ENCODE measurements around the gene ZGRF1.
"Not testable (repeated sequence)": the region's sequence is repeated elsewhere in the genome, so short reads cannot be mapped to it uniquely, and the experiment has no call there.

ZGRF1 gene

DNA sequence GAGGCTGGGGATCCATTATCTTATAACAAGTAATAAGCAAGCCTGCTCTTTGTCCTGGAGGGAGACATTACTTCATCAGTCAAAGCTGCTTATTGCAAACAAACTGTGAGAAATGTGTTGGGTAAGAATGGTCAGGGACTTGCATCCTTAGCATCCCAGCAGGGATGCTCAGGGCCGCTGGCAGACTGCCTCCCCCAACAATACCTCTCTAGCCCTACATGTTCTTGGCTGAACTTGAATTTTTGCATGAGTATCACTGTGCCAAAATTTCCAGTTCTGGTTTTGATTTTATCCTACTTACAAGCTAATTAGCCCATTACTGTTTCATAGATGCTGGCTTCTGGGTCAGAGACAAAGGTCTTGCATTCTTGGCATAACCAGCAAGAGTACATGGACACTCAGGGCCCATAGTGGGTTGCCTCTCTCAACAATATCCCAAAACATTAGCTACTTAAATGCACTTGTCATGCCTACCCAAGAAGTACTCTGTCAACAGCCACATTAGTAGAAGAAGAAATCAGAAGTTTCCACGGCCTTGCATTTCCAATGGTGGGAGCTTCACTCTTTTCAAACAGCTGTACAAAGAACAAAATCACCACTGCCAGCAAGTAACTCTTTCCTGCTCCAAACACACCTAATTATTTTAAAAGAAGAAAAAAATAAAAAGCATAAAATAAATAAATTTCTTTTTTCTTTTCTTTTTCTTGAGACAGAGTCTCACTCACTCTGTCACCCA is 78.9 kb downstream of the ZGRF1 start:
- no peaks in the 10 kb centered on the region for H3K79me2 ChIP-seq (ENCODE audit: insufficient read depth, low read depth)
- H2AFZ ChIP-seq (ENCODE audit: low read depth), result no peak overlapping the region
- H3K4me2 ChIP-seq, result no peak overlapping the region
- H3K4me3 ChIP-seq (IDR thresholded peaks at IDR 0.05; ENCODE audit: insufficient read depth, low read depth, low read length), result no peak overlapping the region
- H3K36me3 ChIP-seq (ENCODE audit: insufficient read depth), result no peaks in the 10 kb centered on the region
- H3K27ac ChIP-seq, result no peak overlapping the region
- no peaks in the 10 kb centered on the region for H3K4me1 ChIP-seq (ENCODE audit: low read depth, poor library complexity, severe bottlenecking)
- no peaks in the 10 kb centered on the region for H3K27me3 ChIP-seq (ENCODE audit: insufficient read depth, low read depth)
- TF ChIP-seq CTCF (conservative IDR thresholded peaks at IDR 0.05; ENCODE audit: low read depth, low read length), result no peak
- no peaks in the 10 kb centered on the region for H4K20me1 ChIP-seq (ENCODE audit: insufficient read depth)
- no peak overlapping the region for H3K9ac ChIP-seq

DNA sequence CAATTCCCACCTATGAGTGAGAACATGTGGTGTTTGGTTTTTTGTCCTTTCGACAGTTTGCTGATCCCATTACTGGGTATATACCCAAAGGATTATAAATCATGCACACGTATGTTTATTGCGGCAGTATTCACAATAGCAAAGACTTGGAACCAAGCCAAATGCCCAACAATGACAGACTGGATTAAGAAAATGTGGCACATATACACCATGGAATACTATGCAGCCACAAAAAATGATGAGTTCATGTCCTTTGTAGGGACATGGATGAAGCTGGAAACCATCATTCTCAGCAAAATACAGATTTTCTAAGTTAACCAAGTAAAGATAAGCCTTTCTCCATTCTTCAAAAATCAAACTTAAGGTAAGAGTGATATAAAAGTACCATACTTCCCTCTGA is 82.4 kb downstream of the ZGRF1 start:
- not testable (repeated sequence) for H3K36me3 ChIP-seq (ENCODE audit: insufficient read depth); H3K27ac ChIP-seq; H3K4me1 ChIP-seq (ENCODE audit: low read depth, poor library complexity, severe bottlenecking); H3K27me3 ChIP-seq (ENCODE audit: insufficient read depth, low read depth); H3K4me3 ChIP-seq (IDR thresholded peaks at IDR 0.05; ENCODE audit: insufficient read depth, low read depth, low read length); H4K20me1 ChIP-seq (ENCODE audit: insufficient read depth); H2AFZ ChIP-seq (ENCODE audit: low read depth); H3K9ac ChIP-seq; H3K4me2 ChIP-seq; H3K79me2 ChIP-seq (ENCODE audit: insufficient read depth, low read depth)

DNA sequence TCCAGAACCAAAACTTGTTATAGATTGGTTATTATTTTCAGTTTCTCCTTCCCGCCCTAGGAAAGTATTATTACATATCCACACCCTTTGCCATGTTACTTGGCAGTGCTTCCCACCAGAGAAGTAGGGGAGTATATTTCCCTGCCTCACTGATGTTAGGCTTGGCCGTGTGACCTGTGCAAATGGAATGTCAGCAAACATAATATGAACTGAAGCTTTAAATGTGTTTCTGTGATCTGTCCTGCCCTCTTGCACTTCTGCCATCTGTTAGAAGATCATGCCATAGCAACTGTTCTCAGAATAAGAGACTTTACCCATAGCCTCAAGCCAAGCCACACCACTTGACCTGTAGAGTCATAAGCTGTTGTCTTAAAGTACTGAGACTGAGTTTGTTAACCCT is 84.0 kb downstream of the ZGRF1 start:
- no peak overlapping the region for H3K4me2 ChIP-seq
- H3K36me3 ChIP-seq (ENCODE audit: insufficient read depth), result no peaks in the 10 kb centered on the region
- no peaks in the 10 kb centered on the region for H4K20me1 ChIP-seq (ENCODE audit: insufficient read depth)
- no peak overlapping the region for H3K4me3 ChIP-seq (IDR thresholded peaks at IDR 0.05; ENCODE audit: insufficient read depth, low read depth, low read length)
- no peaks in the 10 kb centered on the region for H3K27me3 ChIP-seq (ENCODE audit: insufficient read depth, low read depth)
- H2AFZ ChIP-seq (ENCODE audit: low read depth), result no peak overlapping the region
- H3K79me2 ChIP-seq (ENCODE audit: insufficient read depth, low read depth), result no peaks in the 10 kb centered on the region
- H3K27ac ChIP-seq, result no peak overlapping the region
- H3K4me1 ChIP-seq (ENCODE audit: low read depth, poor library complexity, severe bottlenecking), result no peaks in the 10 kb centered on the region
- no peak for TF ChIP-seq CTCF (conservative IDR thresholded peaks at IDR 0.05; ENCODE audit: low read depth, low read length)
- no peak overlapping the region for H3K9ac ChIP-seq

GRCh38 chr4:112550728-112551127 is 86.0 kb downstream of the ZGRF1 start:
- no peak overlapping the region for H3K9ac ChIP-seq
- H4K20me1 ChIP-seq (ENCODE audit: insufficient read depth), result no peaks in the 10 kb centered on the region
- H3K27ac ChIP-seq, result no peak overlapping the region
- H3K79me2 ChIP-seq (ENCODE audit: insufficient read depth, low read depth), result no peaks in the 10 kb centered on the region
- H3K27me3 ChIP-seq (ENCODE audit: insufficient read depth, low read depth), result no peaks in the 10 kb centered on the region
- no peaks in the 10 kb centered on the region for H3K4me1 ChIP-seq (ENCODE audit: low read depth, poor library complexity, severe bottlenecking)
- no peak overlapping the region for H3K4me2 ChIP-seq
- no peak overlapping the region for H2AFZ ChIP-seq (ENCODE audit: low read depth)
- no peak for TF ChIP-seq CTCF (conservative IDR thresholded peaks at IDR 0.05; ENCODE audit: low read depth, low read length)
- no peaks in the 10 kb centered on the region for H3K36me3 ChIP-seq (ENCODE audit: insufficient read depth)
- no peak overlapping the region for H3K4me3 ChIP-seq (IDR thresholded peaks at IDR 0.05; ENCODE audit: insufficient read depth, low read depth, low read length)

- Histone ChIP-seq H3K36me3 (ENCODE audit: insufficient read depth) (no peaks in the 10 kb centered on the region), H3K79me2 (ENCODE audit: insufficient read depth, low read depth) (no peaks in the 10 kb centered on the region), H3K27ac (no peak overlapping the region), H2AFZ (ENCODE audit: low read depth) (no peak overlapping the region), H3K4me2 (no peak overlapping the region), H3K27me3 (ENCODE audit: insufficient read depth, low read depth) (no peaks in the 10 kb centered on the region), H3K4me3 (IDR thresholded peaks at IDR 0.05; ENCODE audit: insufficient read depth, low read depth, low read length) (no peak overlapping the region), H3K9ac (no peak overlapping the region), H3K4me1 (ENCODE audit: low read depth, poor library complexity, severe bottlenecking) (no peaks in the 10 kb centered on the region), H4K20me1 (ENCODE audit: insufficient read depth) (no peaks in the 10 kb centered on the region)
- no peak for TF ChIP-seq CTCF (conservative IDR thresholded peaks at IDR 0.05; ENCODE audit: low read depth, low read length)
These were observed 90.2 kb downstream of the ZGRF1 start for GRCh38 chr4:112546476-112546875.
